ENCODE results near the gene ST6GAL1. TPM values are rescaled to one million over a fixed set of nuclear protein-coding genes. Genes with fewer than 3 reads are reported as not detected.

ST6GAL1 gene
- total and polyA plus RNA-seq, 2 of the 8 experiments (the other 6 are each of a cell fraction or from before 2014, with no cell fraction given), result 62.8 to 80.9 TPM

GRCh38 chr3:186951640-186952552 is 21.6 kb downstream of the ST6GAL1 start:
- no peak for FAIRE-seq
- H2BK5ac ChIP-seq (ENCODE audit: low read depth, low read length), result no peak overlapping the region
- peaks cover under 1 to 18% of the 10 kb centered on the region in 2 experiments for H4K20me1 ChIP-seq (replicated peaks in 1 of 2; ENCODE audit: control insufficient read depth in 1 of 2, insufficient read depth in 2 of 2, low read length in 2 of 2)
- no peak overlapping the region for H2BK12ac ChIP-seq (ENCODE audit: low read depth, low read length)
- H2BK15ac ChIP-seq (ENCODE audit: low read length), result no peak overlapping the region
- H4K91ac ChIP-seq (replicated peaks; ENCODE audit: insufficient read length, low read length), result no peak overlapping the region
- no peak for DNase-seq (ENCODE audit: low read depth in 1 of 2, low spot score in 2 of 2)
- H2BK120ac ChIP-seq (replicated peaks; ENCODE audit: low read depth, low read length), result no peak overlapping the region
- H3K4me2 ChIP-seq (ENCODE audit: insufficient read depth in 1 of 2, low read depth in 2 of 2, low read length in 2 of 2), result no peak overlapping the region
- H3K14ac ChIP-seq (ENCODE audit: insufficient read length), result no peak overlapping the region
- H3K23me2 ChIP-seq (ENCODE audit: low read depth, low read length), result no peaks in the 10 kb centered on the region
- no peak overlapping the region for H3K9ac ChIP-seq (replicated peaks in 1 of 4; ENCODE audit: extremely low read depth in 1 of 4, low read depth in 3 of 4, low read length in 3 of 4)
- H3K4ac ChIP-seq (replicated peaks; ENCODE audit: insufficient read length, low read depth, low read length), result no peak overlapping the region
- H3K27me3 ChIP-seq (replicated peaks in 1 of 4; ENCODE audit: control insufficient read depth in 3 of 4, extremely low read depth in 1 of 4, insufficient read depth in 3 of 4, low read length in 3 of 4), result no peaks in the 10 kb centered on the region
- no peak overlapping the region for H4K5ac ChIP-seq (ENCODE audit: insufficient read length, low read depth, low read length)
- H3K36me3 ChIP-seq (ENCODE audit: control insufficient read depth in 2 of 4, insufficient read depth in 4 of 4, low read length in 3 of 4), result peaks cover 0 to 16% (median 5%) of the 10 kb centered on the region in 4 experiments; a peak in 4 of 8 replicates
- H2AK5ac ChIP-seq (ENCODE audit: low read depth, low read length), result no peak overlapping the region
- peaks cover 0 to 95% of the 10 kb centered on the region in 2 experiments; a peak in 3 of 4 replicates for H3K79me2 ChIP-seq (ENCODE audit: control insufficient read depth in 1 of 2, insufficient read depth in 2 of 2, low read length in 2 of 2)
- H2BK20ac ChIP-seq (ENCODE audit: low read length), result no peak overlapping the region
- H3K18ac ChIP-seq (ENCODE audit: extremely low read depth, low read length), result no peak overlapping the region
- ChIA-PET CTCF (ENCODE audit: partially characterized antibody) (interaction anchor here (1.1 kb wide), 1 partner anchor 114 kb away, joined by 3 read pairs; no protein-coding TSS in a partner anchor), POLR2A (ENCODE audit: partially characterized antibody) (interaction anchor here (1.5 kb wide), 1 partner anchor 12 kb away, joined by 5 read pairs; no protein-coding TSS in a partner anchor)
- no peak overlapping the region for H4K8ac ChIP-seq (ENCODE audit: extremely low read depth, insufficient read depth, low read length)
- no peak overlapping the region for H3K23ac ChIP-seq (ENCODE audit: insufficient read length)
- H3K79me1 ChIP-seq (ENCODE audit: low read depth, low read length), result peaks cover 7% of the 10 kb centered on the region
- H3K56ac ChIP-seq (replicated peaks; ENCODE audit: insufficient read length, low read depth, low read length), result no peak overlapping the region
- WGBS, 2 experiments (ENCODE audit: extremely low coverage in 1 of 2, insufficient coverage in 1 of 2, insufficient read length in 1 of 2, insufficient replicate concordance in 2 of 2, low coverage in 1 of 2, low lambda C conversion rate in 2 of 2, missing lambda C conversion rate in 1 of 2), result 93% methylated on average over 7 of the region's 7 CpGs; no CpG with 5 or more reads in 1 of the 2 experiments
- H3K4me3 ChIP-seq (ENCODE audit: extremely low read depth in 1 of 4, insufficient read depth in 2 of 4, low read depth in 3 of 4, low read length in 4 of 4), result no peak overlapping the region
- no peak overlapping the region for H3K27ac ChIP-seq (ENCODE audit: low read depth, low read length)
- peaks cover 0 to 2% (median under 1%) of the 10 kb centered on the region in 4 experiments; a peak in 1 of 7 replicates for H3K4me1 ChIP-seq (replicated peaks in 1 of 4; ENCODE audit: control insufficient read depth in 3 of 4, insufficient read depth in 4 of 4, low read length in 3 of 4)
- no peak overlapping the region for H2AFZ ChIP-seq (ENCODE audit: low read length)
- H3K9me3 ChIP-seq (ENCODE audit: insufficient read depth in 2 of 2, low read depth in 1 of 2, low read length in 1 of 2), result no peaks in the 10 kb centered on the region; a peak in 1 of 4 replicates
- TF ChIP-seq SIX5 (IDR thresholded peaks at IDR 0.05; ENCODE audit: low read depth, low read length) (no peak), KDM1A (IDR thresholded peaks at IDR 0.05; ENCODE audit: borderline replicate concordance, low read length) (no peak), TCF12 (IDR thresholded peaks at IDR 0.05; ENCODE audit: low read depth, low read length) (no peak), RAD21 (IDR thresholded peaks at IDR 0.05 in 1 of 2, conservative IDR thresholded peaks at IDR 0.05 in 1 of 2; ENCODE audit: low read depth in 2 of 2, low read length in 2 of 2) (no peak), EZH2 (IDR thresholded peaks at IDR 0.05; ENCODE audit: low read depth, low read length, severe bottlenecking) (no peak), GTF2F1 (IDR thresholded peaks at IDR 0.05; ENCODE audit: borderline replicate concordance, low read depth, low read length) (no peak), BACH1 (IDR thresholded peaks at IDR 0.05; ENCODE audit: low read length) (no peak), SP2 (IDR thresholded peaks at IDR 0.05; ENCODE audit: low read length) (no peak), KDM4A (IDR thresholded peaks at IDR 0.05; ENCODE audit: low read depth, low read length, severe bottlenecking) (no peak), TAF1 (IDR thresholded peaks at IDR 0.05; ENCODE audit: low read depth, low read length) (no peak), ATF3 (IDR thresholded peaks at IDR 0.05; ENCODE audit: insufficient read depth, low read depth, low read length) (no peak)

All from H1 (cell line).